ENCODE data around the gene NSUN6.
A peak's percentile ranks its signal among the peaks of the same experiment; 100 is the strongest.

Gene NSUN6

DNA sequence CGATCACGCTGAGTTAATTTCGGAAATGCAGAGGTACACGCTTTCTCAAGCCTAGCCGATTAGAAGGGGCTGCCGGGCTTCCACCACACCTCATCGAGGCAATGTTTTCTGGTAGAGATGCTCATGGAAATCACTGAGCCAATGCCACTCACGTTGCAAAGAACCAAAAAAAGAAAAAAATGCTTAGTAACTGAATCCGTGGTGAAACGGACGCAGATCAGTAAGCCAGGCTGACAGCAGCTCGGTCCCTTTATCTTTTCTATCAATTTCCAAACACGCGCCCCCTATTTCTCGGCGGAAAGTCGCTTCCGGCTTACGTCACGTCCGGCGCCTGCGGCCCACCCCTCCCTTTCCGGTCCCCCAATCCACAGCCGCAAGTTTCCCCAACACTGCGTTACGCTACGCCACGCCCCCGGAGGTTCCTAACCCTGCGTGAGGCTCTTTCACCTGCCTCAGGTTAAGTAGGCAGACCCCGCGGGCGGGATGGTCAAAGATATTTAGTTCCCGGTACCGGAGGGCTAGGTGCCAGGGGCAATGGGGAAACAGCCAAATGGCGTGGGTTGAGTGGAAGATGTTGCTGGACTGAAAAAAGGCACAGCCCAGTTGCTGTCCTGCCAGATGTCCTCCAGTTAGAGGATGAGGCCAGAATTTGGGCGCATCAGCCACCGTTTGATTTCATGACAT is at the start of gene NSUN6:
TSS of gene NSUN6 (minus strand) at position 264 of the 684 bp plus-strand sequence. CDS start 384 bp downstream, outside the sequence.
- DNase-seq = peak; percentile 68

- DNase-seq = no peak
Observed at GRCh38 chr10:18699849-18700840, 48.8 kb upstream of the NSUN6 start.

- no peak for DNase-seq
Observed at GRCh38 chr10:18690541-18690940, 39.2 kb upstream of the NSUN6 start.

DNA sequence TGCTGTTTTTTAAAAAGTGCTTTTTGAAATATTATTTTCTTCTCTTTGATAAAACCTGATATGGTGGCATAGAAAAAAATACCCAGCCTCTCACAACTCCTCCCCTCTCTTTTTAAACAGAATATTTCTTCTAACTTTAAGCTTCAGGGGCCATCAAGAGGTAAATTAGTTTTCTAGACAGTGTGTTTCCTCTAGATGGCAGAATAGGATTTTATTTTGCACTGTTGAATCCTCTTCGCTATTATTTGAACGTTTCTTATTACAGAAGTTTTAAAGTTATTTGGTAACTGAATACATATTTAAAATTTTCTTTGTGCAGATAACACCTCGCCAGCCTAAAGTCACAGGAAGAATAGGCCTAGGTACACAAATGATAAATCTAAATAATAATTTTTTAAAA is 38.1 kb upstream of the NSUN6 start:
- DNase-seq = no peak

DNA sequence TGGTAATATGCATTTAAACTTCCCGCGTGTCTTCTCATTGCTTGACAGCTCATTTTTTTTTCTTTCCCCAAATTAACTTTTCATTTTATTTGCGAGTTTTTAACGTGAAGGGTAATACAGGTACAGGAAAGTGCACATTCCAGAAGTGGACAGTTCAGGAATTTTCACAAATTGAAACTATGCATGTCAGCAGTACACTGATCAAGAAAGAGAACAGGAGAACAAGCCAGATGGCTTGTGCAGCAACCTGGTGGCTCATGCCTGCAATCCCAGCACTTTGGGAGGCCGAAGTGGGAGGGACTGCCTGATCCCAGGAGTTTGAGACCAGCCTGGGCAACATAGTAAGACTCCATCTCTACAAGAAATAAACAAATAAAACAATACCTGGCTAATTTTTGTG is 36.3 kb upstream of the NSUN6 start:
- DNase-seq = no peak

DNA sequence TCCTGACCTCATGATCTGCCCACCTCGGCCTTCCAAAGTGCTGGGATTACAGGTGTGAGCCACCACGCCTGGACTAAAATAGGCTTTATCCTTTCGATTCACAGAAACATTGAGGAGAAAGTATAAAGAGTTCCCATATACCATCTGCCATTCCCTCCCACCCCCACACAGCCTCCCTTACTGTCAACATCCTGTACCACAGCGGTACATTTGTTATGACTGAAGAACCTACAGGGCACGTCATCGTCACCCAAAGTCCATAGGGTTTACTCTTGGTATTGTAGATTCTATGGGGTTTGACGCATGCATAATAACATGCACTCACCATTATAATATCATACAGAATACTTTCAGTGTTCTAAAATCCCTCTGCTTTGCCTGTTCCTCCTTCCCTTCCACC is 35.8 kb upstream of the NSUN6 start:
- no peak for DNase-seq

DNA sequence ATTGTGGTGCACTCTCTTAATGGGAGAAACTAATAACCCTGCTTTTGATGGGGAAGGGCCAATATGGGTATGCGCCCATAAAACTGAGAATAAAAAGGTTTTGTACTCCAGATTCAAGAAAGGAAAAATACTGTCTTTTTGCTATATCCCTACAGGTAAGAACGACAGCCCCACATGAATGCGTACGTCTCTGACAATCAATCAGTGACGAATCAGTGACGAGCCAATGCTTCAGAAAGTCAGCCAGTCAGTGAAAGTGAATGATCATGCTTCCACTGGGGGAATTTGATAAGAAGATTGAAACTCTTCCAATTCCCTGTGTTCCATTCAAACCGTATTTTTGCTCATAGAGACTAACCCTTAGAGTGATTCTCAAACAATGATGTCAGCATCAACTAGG is 34.2 kb upstream of the NSUN6 start:
- no peak for DNase-seq

- no peak for DNase-seq
Observed at GRCh38 chr10:18684953-18685352, 33.6 kb upstream of the NSUN6 start.

DNA sequence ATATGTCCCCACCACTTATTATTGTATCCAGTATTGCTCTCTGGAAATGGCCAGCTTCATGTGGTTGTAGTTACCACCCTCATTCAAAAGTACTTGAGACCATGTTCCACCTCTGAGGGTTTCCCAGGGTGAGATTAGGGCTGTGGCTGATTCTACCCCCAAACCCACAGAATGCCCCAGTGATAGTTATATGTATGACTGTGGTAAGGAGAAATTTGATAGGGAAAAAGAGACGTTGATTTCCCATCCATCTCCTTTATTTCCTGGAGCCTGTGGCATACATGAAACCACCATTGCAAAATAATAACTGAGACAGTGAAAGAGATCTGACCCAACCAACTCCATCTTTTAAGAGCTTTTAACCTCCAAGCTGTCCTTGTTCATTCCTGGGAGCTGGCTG is 33.0 kb upstream of the NSUN6 start:
- DNase-seq = no peak

- no peak for DNase-seq
Observed at GRCh38 chr10:18683427-18683826, 32.0 kb upstream of the NSUN6 start.

- DNase-seq = no peak
Observed at GRCh38 chr10:18681971-18682411, 30.6 kb upstream of the NSUN6 start.

DNA sequence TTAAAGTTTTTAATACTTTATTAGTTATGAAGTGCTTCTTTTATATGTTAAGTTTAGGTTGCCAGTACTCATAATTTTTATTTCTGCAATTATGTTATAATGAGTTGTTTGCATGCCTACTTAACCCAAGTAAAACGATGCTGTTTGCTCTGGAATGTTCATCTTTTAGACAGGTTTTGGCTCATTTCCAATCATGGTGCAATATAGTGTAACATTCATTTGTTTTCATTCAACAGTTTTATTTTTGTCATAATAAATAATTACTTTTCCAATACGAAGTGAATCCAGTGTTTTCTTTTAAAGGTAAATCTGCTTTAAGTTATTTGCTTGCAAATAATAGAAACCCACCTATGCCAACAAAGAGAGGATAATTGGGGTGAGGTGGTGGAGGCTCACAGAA is 30.0 kb upstream of the NSUN6 start:
- DNase-seq = no peak

DNA sequence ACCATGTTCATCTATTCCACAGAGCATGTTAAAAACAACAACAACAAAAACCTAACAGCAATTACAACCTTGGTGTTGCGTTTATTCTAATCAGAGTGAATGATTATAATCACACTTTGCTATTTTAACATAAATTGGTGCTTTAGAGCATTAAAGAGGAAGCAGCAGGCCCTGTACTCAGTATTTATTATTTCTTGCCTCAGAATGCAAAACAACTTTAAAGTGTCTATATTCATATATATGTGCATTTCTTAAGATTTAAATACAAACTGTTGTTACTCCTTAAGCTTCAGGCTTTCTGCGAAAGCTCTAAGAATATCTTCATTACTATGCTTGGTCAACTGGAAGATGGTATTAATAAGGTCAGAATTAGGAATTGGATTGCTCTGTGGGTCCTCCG is 29.4 kb upstream of the NSUN6 start:
- DNase-seq = no peak

GRCh38 chr10:18675086-18675801 is 23.9 kb upstream of the NSUN6 start:
- no peak for DNase-seq

GRCh38 chr10:18668026-18668425 is 16.6 kb upstream of the NSUN6 start:
- DNase-seq = no peak

- DNase-seq = no peak
Observed at GRCh38 chr10:18666810-18667209, 15.4 kb upstream of the NSUN6 start.

DNA sequence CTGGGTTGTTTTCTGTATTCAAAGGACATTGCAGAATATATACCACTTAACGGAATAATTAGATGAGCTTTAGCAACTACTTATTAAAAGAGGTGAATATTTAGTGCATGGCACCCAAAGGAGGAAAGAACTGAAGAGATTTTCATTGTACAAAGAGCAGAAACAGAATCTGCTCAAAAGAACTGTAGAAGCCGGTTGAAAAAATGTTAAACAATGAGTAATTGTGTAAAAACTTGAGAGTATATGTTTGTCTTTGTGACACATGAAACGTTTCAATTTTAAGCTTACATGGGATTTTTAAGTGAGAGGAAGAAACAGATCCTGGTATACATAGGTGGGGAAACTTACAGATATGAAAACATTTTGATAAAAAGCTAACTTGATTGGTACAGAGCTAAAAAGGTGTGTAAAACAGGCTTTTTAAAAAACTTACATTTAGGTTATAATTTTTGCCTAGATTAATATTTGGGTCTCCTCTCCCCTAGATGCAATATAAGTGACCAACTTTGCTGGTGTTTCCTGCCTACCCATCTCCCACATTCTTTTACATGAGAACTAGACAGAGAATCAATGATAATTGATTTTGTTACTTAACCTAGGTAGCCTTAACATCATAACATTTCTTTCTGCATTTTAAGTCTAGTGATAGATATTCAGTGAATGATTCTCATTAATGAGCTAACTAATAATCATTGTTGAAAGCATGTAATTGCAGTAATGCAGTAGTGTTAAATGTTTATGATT is 14.6 kb upstream of the NSUN6 start:
- DNase-seq = no peak

- DNase-seq = no peak
Observed at GRCh38 chr10:18664841-18665478, 13.6 kb upstream of the NSUN6 start.

GRCh38 chr10:18660816-18661431 is 9.5 kb upstream of the NSUN6 start:
- DNase-seq = no peak

- no peak for DNase-seq
Observed at GRCh38 chr10:18659819-18660535, 8.6 kb upstream of the NSUN6 start.
